Adipocyte (in vitro differentiated cells): ENCODE data around the gene CD276.

Experiments used
- DNase-seq: peaks from one replicate; pipeline ENCODE4 v3.0.0-alpha.2; 2015; ENCODE audit warnings: low read depth
- H3K27me3 ChIP-seq: replicated peaks from 2 replicates; pipeline ENCODE4 v1.7.0; 2013; ENCODE audit warnings: mild to moderate bottlenecking, low read length, moderate library complexity; ENCODE audit not compliant: control insufficient read depth, insufficient read depth
- H3K36me3 ChIP-seq: 2 replicates; pipeline ENCODE4 v1.7.0; 2013; ENCODE audit warnings: low read length, mild to moderate bottlenecking, moderate library complexity; ENCODE audit not compliant: control insufficient read depth, insufficient read depth, severe bottlenecking
- H3K4me1 ChIP-seq: 2 replicates; pipeline ENCODE4 v1.7.0; 2013; ENCODE audit warnings: mild to moderate bottlenecking, low read length, moderate library complexity; ENCODE audit not compliant: control insufficient read depth, insufficient read depth
- H3K4me3 ChIP-seq: 2 replicates; pipeline ENCODE4 v1.7.0; 2013; ENCODE audit warnings: mild to moderate bottlenecking, low read length, moderate library complexity
- H3K9ac ChIP-seq: 2 replicates; pipeline ENCODE4 v1.7.0; 2013; ENCODE audit warnings: mild to moderate bottlenecking, low read length, moderate library complexity
- H3K9me3 ChIP-seq: 2 replicates; pipeline ENCODE4 v1.7.0; 2013; ENCODE audit warnings: mild to moderate bottlenecking, low read length, moderate library complexity; ENCODE audit not compliant: control insufficient read depth

The CD276 gene

GRCh38 chr15:73737535-73737934 lies 53.4 kb downstream of the CD276 start:
- Histone ChIP-seq H3K4me1 (peaks cover 12% of the 10 kb centered on the region), H3K9me3 (no peaks in the 10 kb centered on the region), H3K9ac (no peak overlapping the region), H3K4me3 (no peak overlapping the region), H3K36me3 (no peaks in the 10 kb centered on the region), H3K27me3 (peaks cover 27% of the 10 kb centered on the region)
- DNase-seq, result no peak

- Histone ChIP-seq H3K27me3 (peaks cover 12% of the 10 kb centered on the region), H3K4me1 (peaks cover 24% of the 10 kb centered on the region), H3K4me3 (no peak overlapping the region), H3K9me3 (no peaks in the 10 kb centered on the region), H3K36me3 (no peaks in the 10 kb centered on the region), H3K9ac (no peak overlapping the region)
- no peak for DNase-seq
These were observed 56.2 kb downstream of the CD276 start for GRCh38 chr15:73740152-73741048.

GRCh38 chr15:73741321-73741836 lies 57.2 kb downstream of the CD276 start:
- Histone ChIP-seq H3K9ac (no peak overlapping the region), H3K36me3 (no peaks in the 10 kb centered on the region), H3K4me1 (peaks cover 24% of the 10 kb centered on the region), H3K9me3 (no peaks in the 10 kb centered on the region), H3K4me3 (no peak overlapping the region), H3K27me3 (peaks cover 4% of the 10 kb centered on the region)
- DNase-seq, result no peak

GRCh38 chr15:73744293-73744692 lies 60.1 kb downstream of the CD276 start:
- Histone ChIP-seq H3K9ac (no peak overlapping the region), H3K4me1 (peaks cover 31% of the 10 kb centered on the region), H3K9me3 (no peaks in the 10 kb centered on the region), H3K36me3 (no peaks in the 10 kb centered on the region), H3K27me3 (peaks cover 4% of the 10 kb centered on the region), H3K4me3 (no peak overlapping the region)
- DNase-seq, result no peak

- Histone ChIP-seq H3K4me3 (no peak overlapping the region), H3K9me3 (no peaks in the 10 kb centered on the region), H3K27me3 (peaks cover 4% of the 10 kb centered on the region), H3K9ac (no peak overlapping the region), H3K36me3 (no peaks in the 10 kb centered on the region), H3K4me1 (peaks cover 31% of the 10 kb centered on the region)
- DNase-seq, result no peak
These were observed 60.9 kb downstream of the CD276 start for GRCh38 chr15:73745073-73745472.

GRCh38 chr15:73746261-73746660 lies 62.1 kb downstream of the CD276 start:
- H3K9ac ChIP-seq, result no peak overlapping the region
- H3K36me3 ChIP-seq, result no peaks in the 10 kb centered on the region
- no peak for DNase-seq
- H3K9me3 ChIP-seq, result no peaks in the 10 kb centered on the region
- H3K4me1 ChIP-seq, result peaks cover 31% of the 10 kb centered on the region
- no peak overlapping the region for H3K4me3 ChIP-seq
- peaks cover 4% of the 10 kb centered on the region for H3K27me3 ChIP-seq

GRCh38 chr15:73746883-73747282 lies 62.7 kb downstream of the CD276 start:
- DNase-seq, result peak; percentile 11
- H3K9ac ChIP-seq, result no peak overlapping the region
- H3K27me3 ChIP-seq, result peaks cover 4% of the 10 kb centered on the region
- H3K4me3 ChIP-seq, result no peak overlapping the region
- no peaks in the 10 kb centered on the region for H3K36me3 ChIP-seq
- peaks cover 28% of the 10 kb centered on the region for H3K4me1 ChIP-seq
- H3K9me3 ChIP-seq, result no peaks in the 10 kb centered on the region

GRCh38 chr15:73747847-73748590 lies 63.8 kb downstream of the CD276 start:
- Histone ChIP-seq H3K36me3 (no peaks in the 10 kb centered on the region), H3K4me3 (no peak overlapping the region), H3K9me3 (no peaks in the 10 kb centered on the region), H3K9ac (no peak overlapping the region), H3K27me3 (peaks cover 4% of the 10 kb centered on the region), H3K4me1 (peaks cover 18% of the 10 kb centered on the region)
- no peak for DNase-seq

GRCh38 chr15:73748730-73749129 lies 64.5 kb downstream of the CD276 start:
- Histone ChIP-seq H3K27me3 (peaks cover 4% of the 10 kb centered on the region), H3K4me1 (peaks cover 13% of the 10 kb centered on the region), H3K9ac (no peak overlapping the region), H3K36me3 (no peaks in the 10 kb centered on the region), H3K4me3 (no peak overlapping the region), H3K9me3 (no peaks in the 10 kb centered on the region)
- DNase-seq, result no peak

- no peak for DNase-seq
- Histone ChIP-seq H3K9me3 (no peaks in the 10 kb centered on the region), H3K27me3 (peaks cover 4% of the 10 kb centered on the region), H3K4me3 (no peak overlapping the region), H3K36me3 (no peaks in the 10 kb centered on the region), H3K4me1 (peaks cover 11% of the 10 kb centered on the region), H3K9ac (no peak overlapping the region)
These were observed 65.3 kb downstream of the CD276 start for GRCh38 chr15:73749533-73749932.

- Histone ChIP-seq H3K4me3 (no peak overlapping the region), H3K9ac (no peak overlapping the region), H3K9me3 (no peaks in the 10 kb centered on the region), H3K27me3 (peaks cover 4% of the 10 kb centered on the region), H3K4me1 (peaks cover 11% of the 10 kb centered on the region), H3K36me3 (no peaks in the 10 kb centered on the region)
- DNase-seq, result no peak
These were observed 65.8 kb downstream of the CD276 start for GRCh38 chr15:73749971-73750370.
